GM23248 (cell line): ENCODE results near the gene RUNX3. TPM values are rescaled to one million over a fixed set of nuclear protein-coding genes. Genes with fewer than 3 reads are reported as not detected.

Experiments used
- DNase-seq: peaks from one replicate; pipeline ENCODE4 v3.0.0-alpha.2; 2015
- H2AFZ ChIP-seq: fragments of 200-600 bp; sonication (generic); 2 replicates; pipeline ENCODE4 v1.6.1; 2016; ENCODE audit warnings: antibody characterized with exemption
- H3F3A ChIP-seq: fragments of 200-600 bp; sonication (generic); 2 replicates; pipeline ENCODE4 v1.6.1; 2016; ENCODE audit warnings: mild to moderate bottlenecking, antibody characterized with exemption, mixed run types; ENCODE audit not compliant: insufficient read depth
- H3K27ac ChIP-seq: fragments of 200-600 bp; sonication (generic); 2 replicates; pipeline ENCODE4 v1.5.1; 2016; ENCODE audit warnings: mild to moderate bottlenecking
- H3K27me3 ChIP-seq: fragments of 200-600 bp; sonication (generic); replicated peaks from 2 replicates; pipeline ENCODE4 v1.6.1; 2016; ENCODE audit warnings: mild to moderate bottlenecking; ENCODE audit not compliant: insufficient read depth
- H3K36me3 ChIP-seq: fragments of 200-600 bp; sonication (generic); 2 replicates; pipeline ENCODE4 v1.6.1; 2016; ENCODE audit warnings: low read depth, mild to moderate bottlenecking
- H3K4me1 ChIP-seq: fragments of 200-600 bp; sonication (generic); 2 replicates; pipeline ENCODE4 v1.6.1; 2016; ENCODE audit warnings: mild to moderate bottlenecking; ENCODE audit not compliant: insufficient read depth
- H3K4me2 ChIP-seq: fragments of 200-600 bp; sonication (generic); one replicate; pipeline ENCODE4 v1.6.1; 2016; ENCODE audit warnings: mild to moderate bottlenecking; ENCODE audit not compliant: unreplicated experiment
- H3K4me3 ChIP-seq: fragments of 200-600 bp; sonication (generic); 2 replicates; pipeline ENCODE4 v1.5.1; 2016; ENCODE audit warnings: mild to moderate bottlenecking
- H3K79me2 ChIP-seq: fragments of 200-600 bp; sonication (generic); 2 replicates; pipeline ENCODE4 v1.6.1; 2016; ENCODE audit warnings: mild to moderate bottlenecking; ENCODE audit not compliant: insufficient read depth
- H3K9ac ChIP-seq: fragments of 200-600 bp; sonication (generic); 2 replicates; pipeline ENCODE4 v1.6.1; 2016; ENCODE audit warnings: mild to moderate bottlenecking
- H3K9me2 ChIP-seq: fragments of 200-600 bp; sonication (generic); 2 replicates; pipeline ENCODE4 v1.6.1; 2016; ENCODE audit warnings: mixed run types, mild to moderate bottlenecking, moderate library complexity; ENCODE audit not compliant: insufficient read depth
- H3K9me3 ChIP-seq: fragments of 200-600 bp; sonication (generic); one replicate; pipeline ENCODE4 v1.6.1; 2017; ENCODE audit warnings: low read depth
- H4K20me1 ChIP-seq: fragments of 200-600 bp; sonication (generic); 2 replicates; pipeline ENCODE4 v1.6.0; 2016; ENCODE audit not compliant: insufficient read depth
- EZH2 ChIP-seq: fragments of 200-600 bp; sonication (generic); IDR thresholded peaks from 2 replicates; pipeline ENCODE4 v1.6.1; 2018; ENCODE audit warnings: antibody characterized with exemption, mild to moderate bottlenecking; ENCODE audit not compliant: insufficient read depth, poor library complexity, severe bottlenecking
- EZH2phosphoT487 ChIP-seq: fragments of 200-600 bp; sonication (generic); IDR thresholded peaks from 2 replicates; pipeline ENCODE4 v1.6.1; 2018; ENCODE audit warnings: antibody characterized with exemption, moderate library complexity, mild to moderate bottlenecking, low read depth; ENCODE audit not compliant: insufficient read depth
- WGBS, 2 experiments: methylation state at CpG; one replicate each; pipeline ENCODE4 v1.1.6; 2015 to 2017; ENCODE audit warnings: low lambda C conversion rate in 2 of 2, low coverage in 1 of 2; ENCODE audit errors: missing lambda C conversion rate in 2 of 2; 5-methylcytosine and 5-hydroxymethylcytosine counted together
- in situ Hi-C: fragments of 300-500 bp; cut with MboI; formaldehyde crosslinking; loops from 2 replicates; pipeline ENCODE4 v1.15.0; 2020
- polyA plus RNA-seq: library from polyadenylated mRNA; unstranded; fragments of >200 nt; fragmentation: Nextera tagmentation; extraction: Ambion mirVana; gene quantifications from 2 replicates; pipeline ENCODE4 v1.2.1, GENCODE V29; 2016
- total RNA-seq: library from RNA; depleted of rRNA; stranded (reverse); fragments of >200 nt; shearing (Covaris generic); gene quantifications from 2 replicates; pipeline ENCODE4 v1.2.3, GENCODE V29; 2014

RUNX3 gene
- total and polyA plus RNA-seq, 2 experiments from 2014 or later: 0.43 to 1.4 TPM

DNA sequence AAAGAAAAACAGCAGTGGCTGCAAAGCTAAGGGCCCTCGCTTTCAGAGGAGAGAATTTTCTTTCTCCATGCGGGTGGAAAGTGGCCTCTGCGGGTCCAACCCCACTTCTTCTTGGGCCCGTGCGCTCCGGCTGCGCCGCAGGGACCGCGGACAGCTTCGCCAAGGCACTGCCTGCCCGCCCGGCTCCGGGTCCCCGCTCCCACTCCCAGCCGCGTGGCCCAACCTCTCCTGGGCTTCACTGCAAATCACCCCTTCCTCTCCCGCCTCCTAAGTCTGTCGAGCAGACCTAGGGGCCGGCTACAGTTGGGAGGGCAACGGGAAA lies 1.0 kb upstream of the RUNX3 start:
- H3K4me3 ChIP-seq: no peak overlapping the region
- H3F3A ChIP-seq: 0 out of 2 replicates have a peak, but pooled peaks cover 6% of the 10 kb centered on the region
- in situ Hi-C loops: no loop called here
- TF ChIP-seq EZH2phosphoT487: no peak
- no peak for TF ChIP-seq EZH2
- H3K27ac ChIP-seq: no peak overlapping the region
- DNase-seq: no peak
- H3K4me1 ChIP-seq: no peaks in the 10 kb centered on the region
- no peaks in the 10 kb centered on the region for H3K79me2 ChIP-seq
- no peaks in the 10 kb centered on the region for H3K9me2 ChIP-seq
- no peak overlapping the region for H2AFZ ChIP-seq
- H3K27me3 ChIP-seq: peaks cover 7% of the 10 kb centered on the region; the same call in 1 of the 2 replicates
- H4K20me1 ChIP-seq: no peaks in the 10 kb centered on the region
- H3K9me3 ChIP-seq: no peaks in the 10 kb centered on the region
- no peak overlapping the region for H3K4me2 ChIP-seq
- 85 to 89% methylated on average over 13 to 21 of the region's 21 CpGs for WGBS, 2 experiments
- no peaks in the 10 kb centered on the region for H3K36me3 ChIP-seq
- H3K9ac ChIP-seq: no peak overlapping the region

DNA sequence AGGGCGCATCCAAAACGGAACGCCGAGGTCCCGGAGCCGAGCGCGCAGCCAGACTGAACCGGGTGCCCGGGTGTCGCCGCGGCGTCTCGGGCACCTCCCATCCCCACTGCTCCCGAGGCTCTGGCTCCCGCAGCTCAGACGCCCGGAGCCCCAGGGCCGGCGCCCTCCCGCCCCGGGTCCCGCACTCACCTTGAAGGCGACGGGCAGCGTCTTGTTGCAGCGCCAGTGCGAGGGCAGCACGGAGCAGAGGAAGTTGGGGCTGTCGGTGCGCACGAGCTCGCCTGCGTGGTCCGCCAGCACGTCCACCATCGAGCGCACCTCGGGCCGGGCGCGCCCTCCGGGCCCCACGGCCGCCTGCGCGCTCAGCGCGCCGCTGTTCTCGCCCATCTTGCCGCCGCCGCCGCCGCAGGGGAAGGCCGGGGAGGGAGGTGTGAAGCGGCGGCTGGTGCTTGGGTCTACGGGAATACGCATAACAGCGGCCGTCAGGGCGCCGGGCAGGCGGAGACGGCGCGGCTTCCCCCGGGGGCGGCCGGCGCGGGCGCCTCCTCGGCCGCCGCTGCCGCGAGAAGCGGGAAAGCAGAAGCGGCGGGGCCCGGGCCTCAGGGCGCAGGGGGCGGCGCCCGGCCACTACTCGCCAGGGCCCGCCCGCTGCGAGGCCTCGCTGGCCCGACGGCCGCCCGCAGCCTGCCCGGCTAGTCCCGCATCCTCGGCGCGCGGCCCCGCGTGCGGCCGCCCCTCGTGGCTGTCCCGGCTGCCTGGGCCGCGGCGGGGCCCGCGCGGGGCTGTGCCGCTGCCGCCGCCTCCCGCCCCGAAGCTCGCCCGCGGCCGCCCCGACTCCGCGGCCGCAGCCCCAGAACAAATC lies 447 bp downstream of the RUNX3 start:
- DNase-seq: peak; percentile 57
- Histone ChIP-seq H3F3A (0 out of 2 replicates have a peak, but pooled peaks cover 6% of the 10 kb centered on the region), H4K20me1 (no peaks in the 10 kb centered on the region), H3K79me2 (no peaks in the 10 kb centered on the region), H3K9me2 (no peaks in the 10 kb centered on the region), H3K4me1 (no peaks in the 10 kb centered on the region), H2AFZ (peak overlapping the region; percentile 69), H3K4me2 (peak overlapping the region; percentile 57), H3K4me3 (peak overlapping the region; percentile 69), H3K27ac (0 out of 2 replicates have a peak overlapping the region, but pooled peaks have one; percentile 7), H3K36me3 (no peaks in the 10 kb centered on the region), H3K9me3 (no peaks in the 10 kb centered on the region), H3K27me3 (peaks cover 7% of the 10 kb centered on the region; the same call in 1 of the 2 replicates), H3K9ac (peak overlapping the region; percentile 61)
- 3% methylated on average over 63 to 113 of the region's 129 CpGs for WGBS, 2 experiments
- in situ Hi-C loops: no loop called here
- no peak for TF ChIP-seq EZH2phosphoT487
- TF ChIP-seq EZH2: no peak

DNA sequence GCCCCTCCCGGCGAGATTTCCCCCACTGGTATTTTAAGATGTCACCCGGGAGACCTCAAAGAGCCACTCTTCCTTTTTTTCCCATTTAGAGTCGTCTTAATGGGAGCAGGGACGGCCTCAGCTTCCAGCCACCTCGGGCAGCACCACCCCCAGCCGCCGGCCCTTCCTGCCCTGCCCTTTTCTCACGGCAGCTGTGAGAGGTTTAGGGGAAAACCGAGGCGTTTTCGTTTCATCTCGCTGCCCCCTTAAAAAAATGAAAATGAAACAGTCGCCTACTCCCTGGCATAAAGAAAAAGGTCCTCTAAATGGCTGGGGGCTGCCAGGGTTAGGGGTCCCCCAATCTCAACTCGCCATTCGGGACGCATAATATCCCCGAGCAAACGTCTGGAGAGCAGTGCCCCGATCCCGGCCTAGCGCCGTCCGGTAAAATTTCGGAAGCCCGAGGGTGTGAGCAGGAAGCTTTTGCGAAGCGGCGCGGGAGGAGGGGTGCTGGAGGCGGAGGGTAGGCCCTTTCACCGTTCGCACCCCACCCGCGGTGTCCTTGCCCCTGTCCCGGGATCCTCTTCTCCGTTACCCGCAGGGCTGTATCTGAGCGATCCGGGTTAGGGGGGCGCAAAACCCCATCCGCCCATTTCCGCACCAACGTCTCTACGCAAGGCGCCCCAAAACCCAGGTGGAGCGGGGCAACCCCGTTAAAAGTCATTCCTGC lies 1.2 kb downstream of the RUNX3 start:
- H3F3A ChIP-seq: 0 out of 2 replicates have a peak, but pooled peaks cover 6% of the 10 kb centered on the region
- WGBS, 2 experiments: 7 to 10% methylated on average over 47 of the region's 48 CpGs
- H3K4me3 ChIP-seq: peak overlapping the region; percentile 69

DNA sequence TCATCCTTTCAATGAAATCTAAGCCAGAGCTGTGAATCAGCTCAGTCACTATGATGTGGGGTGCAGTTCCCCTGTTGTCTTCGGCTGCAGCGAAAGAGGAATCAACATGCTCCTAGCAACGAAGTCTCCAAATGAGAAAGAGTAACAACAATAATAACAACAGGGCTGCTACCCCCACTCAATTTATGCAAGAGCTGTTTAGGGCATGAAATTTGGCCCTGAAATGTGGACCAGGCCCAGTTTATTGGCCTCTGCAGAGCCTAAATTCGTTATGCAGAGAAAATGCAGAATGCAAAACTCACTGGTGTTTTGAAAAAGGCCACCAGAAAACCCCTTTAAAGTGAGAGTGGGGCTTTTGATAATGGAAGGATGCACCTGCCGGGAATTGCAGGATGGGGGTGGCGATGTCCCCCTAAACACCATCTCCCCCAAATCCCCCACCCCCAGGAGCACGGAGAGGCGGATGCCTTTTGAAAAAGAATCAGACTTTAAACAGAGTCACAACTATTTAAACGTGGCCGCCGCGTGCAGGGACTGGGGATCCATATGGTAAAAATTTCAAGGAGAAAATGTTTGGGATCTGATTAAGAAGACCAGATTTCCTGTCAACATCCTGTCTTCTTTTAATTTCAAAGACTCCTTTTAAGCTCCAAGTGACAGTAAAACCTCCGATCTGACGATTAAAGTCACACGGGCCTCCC lies 1.9 kb downstream of the RUNX3 start:
- Histone ChIP-seq H2AFZ (peak overlapping the region; percentile 69; the same call in 1 of the 2 replicates), H3K27ac (0 out of 2 replicates have a peak overlapping the region, but pooled peaks have one; percentile 7), H3K9me2 (no peaks in the 10 kb centered on the region), H3K27me3 (peaks cover 7% of the 10 kb centered on the region; the same call in 1 of the 2 replicates), H3K9me3 (no peaks in the 10 kb centered on the region), H3K4me1 (no peaks in the 10 kb centered on the region), H4K20me1 (no peaks in the 10 kb centered on the region), H3K9ac (peak overlapping the region; percentile 61), H3F3A (0 out of 2 replicates have a peak, but pooled peaks cover 6% of the 10 kb centered on the region), H3K4me3 (peak overlapping the region; percentile 69), H3K4me2 (peak overlapping the region; percentile 57), H3K79me2 (no peaks in the 10 kb centered on the region), H3K36me3 (no peaks in the 10 kb centered on the region)
- TF ChIP-seq EZH2phosphoT487: no peak
- TF ChIP-seq EZH2: no peak
- 77 to 81% methylated on average over 15 of the region's 15 CpGs for WGBS, 2 experiments
- in situ Hi-C loops: no loop called here
- DNase-seq: no peak

More for the DNA sequence above, 1.2 kb downstream of the RUNX3 start:
- in situ Hi-C loops: no loop called here
- Histone ChIP-seq H3K9me2 (no peaks in the 10 kb centered on the region), H3K27me3 (peaks cover 7% of the 10 kb centered on the region; the same call in 1 of the 2 replicates), H3K9me3 (no peaks in the 10 kb centered on the region), H2AFZ (peak overlapping the region; percentile 69), H3K4me1 (no peaks in the 10 kb centered on the region), H4K20me1 (no peaks in the 10 kb centered on the region), H3K36me3 (no peaks in the 10 kb centered on the region), H3K9ac (peak overlapping the region; percentile 61), H3K79me2 (no peaks in the 10 kb centered on the region), H3K27ac (0 out of 2 replicates have a peak overlapping the region, but pooled peaks have one; percentile 7), H3K4me2 (peak overlapping the region; percentile 57)
- 0 out of 2 replicates have a peak, but pooled peaks have one; percentile 6 for TF ChIP-seq EZH2phosphoT487
- no peak for TF ChIP-seq EZH2
- DNase-seq: peak; percentile 46
